Kidney (tissue), 14 donors: ENCODE results near the gene U2AF1L4. TPM values are rescaled to one million over a fixed set of nuclear protein-coding genes. Genes with fewer than 3 reads are reported as not detected.

Experiments used
- DNase-seq, 5 donors: peaks; one replicate each; pipeline ENCODE4 v3.0.0-alpha.2; 2013 to 2020
- FAIRE-seq: peaks from 2 replicates; lab custom pipeline; 2012; peaks lifted over from hg19 to GRCh38; lab: Jason Lieb, UNC
- H3K27ac ChIP-seq, 2 donors: one replicate each; pipeline ENCODE4 v1.7.0; 2013; ENCODE audit warnings: low read depth in 2 of 2, low read length in 2 of 2, inconsistent platforms in 1 of 2
- H3K27me3 ChIP-seq: one replicate; pipeline ENCODE4 v1.7.1; 2013; ENCODE audit warnings: low read length, inconsistent platforms; ENCODE audit not compliant: control insufficient read depth, insufficient read depth
- H3K36me3 ChIP-seq, 3 donors: one replicate each; pipeline versions ENCODE4 v1.7.0 to v1.7.1; 2013; ENCODE audit warnings: low read length in 3 of 3, control low read depth in 1 of 3, inconsistent platforms in 1 of 3; ENCODE audit not compliant: insufficient read depth in 3 of 3, control insufficient read depth in 2 of 3
- H3K4me1 ChIP-seq, 3 donors: one replicate each; pipeline versions ENCODE4 v1.7.0 to v1.7.1; 2013; ENCODE audit warnings: low read length in 3 of 3, inconsistent platforms in 1 of 3, low read depth in 1 of 3; ENCODE audit not compliant: control insufficient read depth in 2 of 3, insufficient read depth in 2 of 3
- H3K4me3 ChIP-seq, 3 donors: one replicate each; pipeline versions ENCODE4 v1.7.0 to v1.8.1; 2013; ENCODE audit warnings: low read length in 3 of 3, control low read depth in 1 of 3, inconsistent platforms in 1 of 3
- H3K9ac ChIP-seq, 3 donors: one replicate each; pipeline versions ENCODE4 v1.7.0 to v1.7.1; 2013; ENCODE audit warnings: low read length in 3 of 3, control low read depth in 1 of 3, inconsistent platforms in 1 of 3
- H3K9me3 ChIP-seq, 3 donors: one replicate each; pipeline versions ENCODE4 v1.7.0 to v1.7.1; 2013; ENCODE audit warnings: low read length in 3 of 3, control low read depth in 1 of 3, inconsistent platforms in 1 of 3; ENCODE audit not compliant: control insufficient read depth in 2 of 3, insufficient read depth in 1 of 3
- intact Hi-C: fragments of 100-400 bp; cut with DNase I; formaldehyde crosslinking; loops from one replicate; pipeline ENCODE4 v1.11.1; 2022
- polyA plus RNA-seq: library from polyadenylated mRNA; stranded (reverse); fragments of 350-450 nt; fragmentation: Illumina TruSeq; extraction: RNeasy Lipid Tissue Mini Kit (QIAGEN cat#74804); gene quantifications from one replicate; pipeline ENCODE4 v1.2.3, GENCODE V29; 2014; ENCODE audit warnings: low read depth, low replicate concordance; ENCODE audit not compliant: insufficient read depth
- total RNA-seq: library from RNA; stranded (reverse); fragmentation: NEBNext Ultra II Directional; extraction: Animal tissue kit (Norgen Biotek cat#: 25700); gene quantifications from one replicate; pipeline ENCODE4 v1.2.1, GENCODE V29; 2021
- TF ChIP-seq, protein P1 (sequence below): IDR thresholded peaks from 3 replicates; pipeline ENCODE4 v1.5.1; 2012; ENCODE audit warnings: mild to moderate bottlenecking, moderate library complexity, borderline replicate concordance; ENCODE audit not compliant: insufficient read depth; ENCODE audit errors: extremely low read depth
- donor health status: control.
- donor health status: control.
- donor health status: control.
- donor health status: control.
- donor health status: control.
- donor health status: DM: yes; HTN: yes; CAD: no.
- donor health status: Normal renal cell carcinoma (clear cell type).

The U2AF1L4 gene
- total and polyA plus RNA-seq, 2 donors from 2014 or later = 27.4 to 47.7 TPM

DNA sequence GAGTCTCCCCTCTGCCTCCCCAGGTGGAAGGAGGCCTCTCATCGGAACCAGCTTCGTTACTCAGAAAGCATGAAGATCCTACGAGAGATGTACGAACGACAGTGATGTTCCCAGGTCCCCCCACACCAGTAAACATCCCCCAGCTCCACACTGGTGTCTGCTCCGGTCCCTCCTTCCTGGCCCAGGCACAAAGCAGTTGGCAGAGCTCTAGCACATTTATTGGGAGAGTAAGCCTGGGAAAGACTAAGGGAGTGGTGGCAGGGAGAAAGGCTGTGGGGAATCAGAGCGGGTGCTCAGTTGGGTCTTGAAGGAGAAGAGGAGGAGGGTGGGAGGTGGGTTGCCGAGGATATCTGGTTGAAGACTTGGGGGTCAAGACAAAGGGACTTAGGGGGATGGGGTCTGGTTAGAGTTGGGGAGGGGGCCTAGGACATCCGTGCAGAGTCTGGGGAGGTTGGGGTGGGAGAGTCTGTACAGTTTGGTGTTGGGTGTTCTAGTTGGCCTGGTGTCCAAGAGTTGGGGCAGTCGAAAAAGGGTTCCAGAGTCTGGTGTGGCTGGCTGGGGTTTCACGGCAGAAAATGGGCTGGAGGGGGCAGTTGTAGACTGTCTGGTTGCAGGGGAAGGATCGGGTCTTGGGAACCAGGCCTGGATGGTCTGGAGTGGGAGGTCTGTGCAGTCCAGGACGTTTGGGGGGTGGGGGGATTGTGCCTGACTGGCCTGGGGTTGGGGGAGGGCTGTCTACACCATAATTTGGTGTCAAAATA, 9.3 kb upstream of the U2AF1L4 start:
- Histone ChIP-seq H3K9ac (no peak overlapping the region), H3K36me3 (peaks cover 0 to 22% (median 10%) of the 10 kb centered on the region in 3 donors), H3K4me1 (peaks cover 0 to 8% (median 0%) of the 10 kb centered on the region in 3 donors), H3K4me3 (no peak overlapping the region), H3K9me3 (no peaks in the 10 kb centered on the region), H3K27ac (peak overlapping the region in 1 of 2 donors; percentile 54), H3K27me3 (no peaks in the 10 kb centered on the region)
- peak in 1 of 5 donors; percentile 48 for DNase-seq
- FAIRE-seq = no peak
- TF ChIP-seq, protein P1, sequence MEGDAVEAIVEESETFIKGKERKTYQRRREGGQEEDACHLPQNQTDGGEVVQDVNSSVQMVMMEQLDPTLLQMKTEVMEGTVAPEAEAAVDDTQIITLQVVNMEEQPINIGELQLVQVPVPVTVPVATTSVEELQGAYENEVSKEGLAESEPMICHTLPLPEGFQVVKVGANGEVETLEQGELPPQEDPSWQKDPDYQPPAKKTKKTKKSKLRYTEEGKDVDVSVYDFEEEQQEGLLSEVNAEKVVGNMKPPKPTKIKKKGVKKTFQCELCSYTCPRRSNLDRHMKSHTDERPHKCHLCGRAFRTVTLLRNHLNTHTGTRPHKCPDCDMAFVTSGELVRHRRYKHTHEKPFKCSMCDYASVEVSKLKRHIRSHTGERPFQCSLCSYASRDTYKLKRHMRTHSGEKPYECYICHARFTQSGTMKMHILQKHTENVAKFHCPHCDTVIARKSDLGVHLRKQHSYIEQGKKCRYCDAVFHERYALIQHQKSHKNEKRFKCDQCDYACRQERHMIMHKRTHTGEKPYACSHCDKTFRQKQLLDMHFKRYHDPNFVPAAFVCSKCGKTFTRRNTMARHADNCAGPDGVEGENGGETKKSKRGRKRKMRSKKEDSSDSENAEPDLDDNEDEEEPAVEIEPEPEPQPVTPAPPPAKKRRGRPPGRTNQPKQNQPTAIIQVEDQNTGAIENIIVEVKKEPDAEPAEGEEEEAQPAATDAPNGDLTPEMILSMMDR = no peak
- intact Hi-C loops = no loop called here

DNA sequence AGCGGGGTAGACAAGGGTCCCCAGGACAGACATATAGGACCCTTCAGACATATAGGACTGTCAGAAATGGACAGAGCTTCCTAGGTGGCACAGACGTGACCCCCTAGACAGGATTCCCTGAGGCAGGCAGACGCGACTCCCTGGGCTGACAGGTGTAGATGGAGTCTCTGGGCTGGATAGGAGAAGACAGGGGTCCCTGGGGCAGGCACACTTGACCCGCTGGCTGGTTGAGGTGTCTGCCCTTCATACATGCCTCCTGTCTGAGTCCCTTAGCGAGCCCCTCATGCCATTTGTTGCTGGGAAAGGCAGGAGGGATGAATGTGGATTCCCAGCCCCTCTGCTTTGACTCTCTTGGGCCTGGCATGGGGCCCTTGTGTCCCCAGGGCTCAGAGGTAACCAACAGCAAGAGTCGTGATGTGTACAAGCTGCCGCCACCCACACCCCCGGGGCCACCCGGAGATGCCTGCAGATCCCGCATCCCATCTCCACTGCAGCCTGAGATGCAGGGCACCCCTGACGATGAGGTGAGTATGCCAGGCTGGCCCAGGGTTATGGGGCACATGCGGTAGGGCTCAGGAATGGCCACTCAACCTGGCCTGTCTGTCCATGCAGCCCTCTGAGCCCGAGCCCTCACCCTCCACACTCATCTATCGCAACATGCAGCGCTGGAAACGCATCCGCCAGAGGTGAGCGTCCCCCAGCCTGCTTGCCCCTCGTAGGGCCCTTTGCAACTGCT, 8.6 kb upstream of the U2AF1L4 start:
- peak in 2 of 5 donors; percentile 56 to 77 for DNase-seq
- H3K27ac ChIP-seq = no peak overlapping the region

DNA sequence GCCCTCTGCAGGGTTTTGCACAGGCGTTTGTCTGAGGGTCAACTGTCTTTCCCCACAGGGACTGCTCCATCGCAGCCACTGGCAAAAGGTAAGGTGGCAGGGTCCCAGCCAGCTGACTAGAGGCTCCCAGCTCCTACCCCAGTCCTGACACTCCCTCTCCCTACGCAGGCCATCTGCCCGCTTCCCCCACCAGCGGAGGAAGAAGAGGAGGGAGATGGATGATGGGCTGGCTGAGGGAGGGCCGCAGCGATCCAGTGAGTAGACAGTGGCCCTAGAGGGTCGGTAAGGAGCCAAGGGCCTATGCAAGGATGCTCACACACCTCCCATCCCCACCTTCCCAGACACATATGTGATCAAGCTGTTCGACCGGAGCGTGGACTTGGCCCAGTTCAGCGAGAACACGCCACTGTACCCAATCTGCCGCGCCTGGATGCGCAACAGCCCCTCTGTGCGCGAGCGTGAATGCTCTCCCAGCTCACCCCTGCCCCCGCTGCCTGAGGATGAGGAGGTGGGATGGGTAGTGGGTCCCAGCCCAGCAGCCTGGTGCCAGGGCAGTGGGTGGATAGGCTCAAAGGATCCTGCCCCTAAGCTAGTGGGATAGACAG, 7.6 kb upstream of the U2AF1L4 start:
- TF ChIP-seq, protein P1 = no peak
- H3K36me3 ChIP-seq = peaks cover 0 to 22% (median 10%) of the 10 kb centered on the region in 3 donors
- H3K4me1 ChIP-seq = peaks cover 2 to 15% (median 4%) of the 10 kb centered on the region in 3 donors
- no peak overlapping the region for H3K27ac ChIP-seq
- no peaks in the 10 kb centered on the region for H3K9me3 ChIP-seq
- intact Hi-C loops = no loop called here
- no peaks in the 10 kb centered on the region for H3K27me3 ChIP-seq
- FAIRE-seq (no peak), DNase-seq (no peak)
- H3K9ac ChIP-seq = no peak overlapping the region
- H3K4me3 ChIP-seq = no peak overlapping the region

More for the DNA sequence above, 8.6 kb upstream of the U2AF1L4 start:
- no peaks in the 10 kb centered on the region for H3K9me3 ChIP-seq
- peaks cover 0 to 22% (median 10%) of the 10 kb centered on the region in 3 donors for H3K36me3 ChIP-seq
- TF ChIP-seq, protein P1 = no peak
- H3K9ac ChIP-seq = no peak overlapping the region
- intact Hi-C loops = no loop called here
- no peak overlapping the region for H3K4me3 ChIP-seq
- FAIRE-seq = no peak
- no peaks in the 10 kb centered on the region for H3K27me3 ChIP-seq
- H3K4me1 ChIP-seq = peaks cover 0 to 12% (median 4%) of the 10 kb centered on the region in 3 donors
